GM15510 (cell line): ENCODE data around the gene PTGS1.

Source experiments
- POLR2A ChIP-seq: IDR thresholded peaks from 3 replicates; pipeline ENCODE4 v1.6.1; 2011; ENCODE audit warnings: borderline replicate concordance; ENCODE audit not compliant: insufficient read length; ENCODE audit errors: extremely low read depth

Gene PTGS1

GRCh38 chr9:122402403-122402871 lies 31.6 kb downstream of the PTGS1 start:
- no peak for TF ChIP-seq POLR2A

DNA sequence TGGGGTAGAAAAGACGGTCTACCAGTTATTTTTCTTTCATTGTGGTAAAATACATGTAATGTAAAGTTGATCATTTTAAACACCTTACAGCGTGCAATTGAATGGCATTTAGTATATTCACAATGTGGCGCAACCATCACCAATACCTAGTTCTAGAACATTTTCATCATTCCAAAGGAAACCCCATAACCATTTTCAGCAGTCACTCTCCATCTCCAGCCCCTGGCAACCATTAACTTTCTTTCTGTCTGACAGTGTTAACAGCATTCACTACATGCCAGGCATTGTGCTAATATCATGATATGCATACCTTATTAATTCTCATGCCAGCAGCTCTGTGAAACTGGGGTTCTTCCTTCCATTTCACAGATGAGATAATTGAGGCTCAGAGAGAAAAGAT lies 32.0 kb downstream of the PTGS1 start:
- no peak for TF ChIP-seq POLR2A

GRCh38 chr9:122403381-122404000 lies 32.7 kb downstream of the PTGS1 start:
- TF ChIP-seq POLR2A = no peak

- TF ChIP-seq POLR2A = no peak
Measured at GRCh38 chr9:122406070-122406890, 35.5 kb downstream of the PTGS1 start.

GRCh38 chr9:122418016-122418415 lies 47.2 kb downstream of the PTGS1 start:
- no peak for TF ChIP-seq POLR2A

DNA sequence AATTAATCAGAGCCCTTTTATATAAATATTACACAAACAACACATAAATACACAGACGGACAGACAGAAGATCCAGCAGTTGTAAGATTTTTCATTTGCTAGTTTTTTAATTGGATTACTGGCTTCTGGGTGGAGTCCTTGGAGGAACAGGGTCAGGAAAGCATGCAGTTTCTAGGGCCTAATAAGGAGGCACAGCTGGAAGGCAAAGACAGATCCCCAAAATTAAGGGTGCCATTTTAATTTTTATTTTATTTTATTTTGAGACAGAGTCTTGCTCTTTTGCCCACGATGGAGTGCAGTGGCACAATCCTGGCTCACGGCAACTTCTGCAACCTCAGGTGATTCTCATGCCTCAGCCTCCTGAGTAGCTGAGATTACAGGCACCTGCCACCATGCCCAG lies 49.5 kb downstream of the PTGS1 start:
- no peak for TF ChIP-seq POLR2A

DNA sequence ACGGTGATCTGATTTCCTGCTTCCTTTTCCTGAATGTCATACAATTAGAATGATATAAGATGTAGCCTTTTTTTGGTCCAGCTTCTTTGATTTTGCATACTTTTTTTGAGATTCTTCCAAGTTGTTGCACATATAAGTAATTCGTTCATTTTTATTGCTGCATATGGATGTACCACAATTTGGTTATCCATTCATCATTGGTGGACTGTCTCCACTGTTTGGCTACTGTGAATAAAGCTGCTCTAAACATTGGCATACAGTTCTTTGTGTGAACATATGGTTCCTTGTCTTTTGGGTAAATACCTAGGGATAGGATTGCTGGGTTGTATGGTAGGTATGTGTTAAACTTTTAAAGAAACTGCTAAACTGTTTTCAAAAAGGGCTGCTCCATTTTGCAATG lies 54.3 kb downstream of the PTGS1 start:
- TF ChIP-seq POLR2A = no peak

GRCh38 chr9:122426723-122427122 lies 55.9 kb downstream of the PTGS1 start:
- no peak for TF ChIP-seq POLR2A

DNA sequence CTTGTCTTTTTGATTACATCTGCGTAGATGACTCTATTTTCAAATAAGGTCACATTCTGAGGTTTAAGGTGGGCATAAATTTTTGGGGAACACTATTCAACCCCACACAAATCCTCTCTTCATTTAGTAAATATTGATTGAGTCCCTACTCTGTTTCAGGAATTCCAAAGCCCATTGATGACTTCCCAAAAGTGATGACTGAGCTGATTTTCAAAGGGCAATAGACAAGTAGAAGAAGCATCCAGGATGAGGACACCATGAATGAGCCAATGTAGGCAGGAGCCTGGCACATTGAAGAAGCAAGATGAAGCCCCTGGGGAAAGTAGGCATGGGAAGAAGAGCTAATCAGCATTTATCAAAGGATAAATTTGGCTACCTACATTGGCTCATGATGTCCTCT lies 71.7 kb downstream of the PTGS1 start:
- no peak for TF ChIP-seq POLR2A

- no peak for TF ChIP-seq POLR2A
Measured at GRCh38 chr9:122444041-122444733, 73.4 kb downstream of the PTGS1 start.
